HG03097 (cell line): Measurements from ENCODE around the gene PPIP5K2.

Source experiments
- ATAC-seq: cut with Tn5 transposase; IDR thresholded peaks from one replicate; pipeline ENCODE4 v1.9.1; 2021; ENCODE audit not compliant: unreplicated experiment, low FRiP score

The PPIP5K2 gene

GRCh38 chr5:103235891-103236290 is 115.8 kb downstream of the PPIP5K2 start:
- no peak for ATAC-seq

- no peak for ATAC-seq
Measured at GRCh38 chr5:103237778-103238177, 117.7 kb downstream of the PPIP5K2 start.

GRCh38 chr5:103243665-103244064 is 123.6 kb downstream of the PPIP5K2 start:
- no peak for ATAC-seq

- no peak for ATAC-seq
Measured at GRCh38 chr5:103244398-103244797, 124.3 kb downstream of the PPIP5K2 start.

- no peak for ATAC-seq
Measured at GRCh38 chr5:103245761-103246160, 125.7 kb downstream of the PPIP5K2 start.

- ATAC-seq, result no peak
Measured at GRCh38 chr5:103247118-103247517, 127.0 kb downstream of the PPIP5K2 start.

GRCh38 chr5:103249068-103249467 is 129.0 kb downstream of the PPIP5K2 start:
- no peak for ATAC-seq

GRCh38 chr5:103254921-103255320 is 134.8 kb downstream of the PPIP5K2 start:
- no peak for ATAC-seq

GRCh38 chr5:103255691-103256090 is 135.6 kb downstream of the PPIP5K2 start:
- no peak for ATAC-seq

- ATAC-seq, result no peak
Measured at GRCh38 chr5:103256178-103256577, 136.1 kb downstream of the PPIP5K2 start.

GRCh38 chr5:103258368-103258956 is 138.4 kb downstream of the PPIP5K2 start, which contains the start of gene MACIR:
MACIR (plus strand) TSS chr5:103258763; CDS start chr5:103275920, 17,157 bp downstream.
- ATAC-seq, result peak; percentile 81

- peak; percentile 34 for ATAC-seq
Measured at GRCh38 chr5:103258957-103259704, 139.0 kb downstream of the PPIP5K2 start.

GRCh38 chr5:103259705-103260355 is 139.7 kb downstream of the PPIP5K2 start:
- peak; percentile 0 for ATAC-seq

- peak; percentile 36 for ATAC-seq
Measured at GRCh38 chr5:103260951-103261350, 140.8 kb downstream of the PPIP5K2 start.
